22Rv1 (cell line): ENCODE measurements around the gene SH2D5.

Experiments used
- H3K27ac ChIP-seq: fragments of 450-650 bp; 2 replicates; pipeline ENCODE4 v1.5.1; 2017
- ZFX ChIP-seq: fragments of 450-650 bp; IDR thresholded peaks from 2 replicates; pipeline ENCODE4 v1.6.1; 2017; ENCODE audit warnings: antibody characterized with exemption, borderline replicate concordance
- TF ChIP-seq, protein P1 (sequence below): fragments of 450-650 bp; IDR thresholded peaks from 2 replicates; pipeline ENCODE4 v1.5.1; 2017; ENCODE audit warnings: mild to moderate bottlenecking

SH2D5 gene

GRCh38 chr1:20701847-20702246 is 30.7 kb downstream of the SH2D5 start:
- H3K27ac ChIP-seq, result no peak overlapping the region
- TF ChIP-seq ZFX, result no peak

- TF ChIP-seq ZFX, result no peak
- TF ChIP-seq, protein P1, sequence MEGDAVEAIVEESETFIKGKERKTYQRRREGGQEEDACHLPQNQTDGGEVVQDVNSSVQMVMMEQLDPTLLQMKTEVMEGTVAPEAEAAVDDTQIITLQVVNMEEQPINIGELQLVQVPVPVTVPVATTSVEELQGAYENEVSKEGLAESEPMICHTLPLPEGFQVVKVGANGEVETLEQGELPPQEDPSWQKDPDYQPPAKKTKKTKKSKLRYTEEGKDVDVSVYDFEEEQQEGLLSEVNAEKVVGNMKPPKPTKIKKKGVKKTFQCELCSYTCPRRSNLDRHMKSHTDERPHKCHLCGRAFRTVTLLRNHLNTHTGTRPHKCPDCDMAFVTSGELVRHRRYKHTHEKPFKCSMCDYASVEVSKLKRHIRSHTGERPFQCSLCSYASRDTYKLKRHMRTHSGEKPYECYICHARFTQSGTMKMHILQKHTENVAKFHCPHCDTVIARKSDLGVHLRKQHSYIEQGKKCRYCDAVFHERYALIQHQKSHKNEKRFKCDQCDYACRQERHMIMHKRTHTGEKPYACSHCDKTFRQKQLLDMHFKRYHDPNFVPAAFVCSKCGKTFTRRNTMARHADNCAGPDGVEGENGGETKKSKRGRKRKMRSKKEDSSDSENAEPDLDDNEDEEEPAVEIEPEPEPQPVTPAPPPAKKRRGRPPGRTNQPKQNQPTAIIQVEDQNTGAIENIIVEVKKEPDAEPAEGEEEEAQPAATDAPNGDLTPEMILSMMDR, result no peak
- no peak overlapping the region for H3K27ac ChIP-seq
Measured at GRCh38 chr1:20701446-20701845, 31.1 kb downstream of the SH2D5 start.

DNA sequence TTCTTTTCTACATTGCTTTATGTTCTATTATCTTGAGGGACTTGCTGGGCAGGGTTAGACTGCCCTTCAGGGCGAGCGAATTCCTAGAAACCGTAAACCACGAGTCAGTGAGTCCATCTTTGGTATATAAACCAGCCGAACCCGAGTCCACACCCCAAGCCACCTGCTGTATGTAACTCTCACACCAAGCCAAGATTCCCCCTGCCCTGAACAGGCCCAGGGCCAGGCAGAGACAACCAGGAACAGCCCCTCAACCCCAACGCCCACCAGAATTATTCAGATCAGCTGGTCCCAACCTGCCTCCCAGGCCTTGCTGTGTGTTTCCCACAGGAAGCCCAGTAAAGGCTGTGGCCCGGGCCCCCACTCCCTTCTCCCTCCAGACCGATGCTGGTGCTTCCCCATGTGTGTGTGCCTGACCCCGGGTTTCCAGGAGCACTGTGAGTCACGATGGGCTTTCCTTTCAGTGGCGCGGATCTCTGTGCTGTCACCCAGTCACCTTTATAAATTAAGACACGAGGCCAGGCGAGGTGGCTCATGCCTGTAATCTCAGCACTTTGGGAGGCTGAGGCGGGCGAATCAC is 31.8 kb downstream of the SH2D5 start:
- TF ChIP-seq, protein P1, result no peak
- no peak for TF ChIP-seq ZFX

DNA sequence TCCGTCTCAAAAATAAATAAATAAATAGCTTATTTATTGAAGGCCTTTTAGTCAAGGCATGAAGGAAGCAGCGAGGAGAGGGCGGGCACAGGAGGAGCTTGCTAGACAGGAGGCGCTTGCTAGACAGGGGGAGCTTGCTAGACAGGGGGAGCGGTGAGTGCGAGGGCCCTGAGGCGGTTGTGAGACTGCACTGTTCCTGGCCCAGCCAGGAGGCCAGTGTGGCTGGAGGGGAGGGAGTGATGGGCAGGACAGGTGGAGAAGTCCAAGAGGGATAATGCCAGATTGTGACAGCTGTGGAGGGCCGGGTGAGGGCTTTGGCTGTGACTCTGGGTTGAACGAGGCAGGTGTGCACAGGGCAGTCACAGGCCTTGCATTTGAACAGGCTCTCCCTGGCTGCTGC is 32.9 kb downstream of the SH2D5 start:
- TF ChIP-seq, protein P1, result no peak
- no peak for TF ChIP-seq ZFX
- no peak overlapping the region for H3K27ac ChIP-seq

More for the DNA sequence above, 31.8 kb downstream of the SH2D5 start:
- no peak overlapping the region for H3K27ac ChIP-seq

- H3K27ac ChIP-seq, result no peak overlapping the region
- no peak for TF ChIP-seq ZFX
- TF ChIP-seq, protein P1, result no peak
Measured at GRCh38 chr1:20698195-20698910, 34.1 kb downstream of the SH2D5 start.

GRCh38 chr1:20697563-20697962 is 34.9 kb downstream of the SH2D5 start:
- no peak overlapping the region for H3K27ac ChIP-seq
- TF ChIP-seq, protein P1, result no peak

DNA sequence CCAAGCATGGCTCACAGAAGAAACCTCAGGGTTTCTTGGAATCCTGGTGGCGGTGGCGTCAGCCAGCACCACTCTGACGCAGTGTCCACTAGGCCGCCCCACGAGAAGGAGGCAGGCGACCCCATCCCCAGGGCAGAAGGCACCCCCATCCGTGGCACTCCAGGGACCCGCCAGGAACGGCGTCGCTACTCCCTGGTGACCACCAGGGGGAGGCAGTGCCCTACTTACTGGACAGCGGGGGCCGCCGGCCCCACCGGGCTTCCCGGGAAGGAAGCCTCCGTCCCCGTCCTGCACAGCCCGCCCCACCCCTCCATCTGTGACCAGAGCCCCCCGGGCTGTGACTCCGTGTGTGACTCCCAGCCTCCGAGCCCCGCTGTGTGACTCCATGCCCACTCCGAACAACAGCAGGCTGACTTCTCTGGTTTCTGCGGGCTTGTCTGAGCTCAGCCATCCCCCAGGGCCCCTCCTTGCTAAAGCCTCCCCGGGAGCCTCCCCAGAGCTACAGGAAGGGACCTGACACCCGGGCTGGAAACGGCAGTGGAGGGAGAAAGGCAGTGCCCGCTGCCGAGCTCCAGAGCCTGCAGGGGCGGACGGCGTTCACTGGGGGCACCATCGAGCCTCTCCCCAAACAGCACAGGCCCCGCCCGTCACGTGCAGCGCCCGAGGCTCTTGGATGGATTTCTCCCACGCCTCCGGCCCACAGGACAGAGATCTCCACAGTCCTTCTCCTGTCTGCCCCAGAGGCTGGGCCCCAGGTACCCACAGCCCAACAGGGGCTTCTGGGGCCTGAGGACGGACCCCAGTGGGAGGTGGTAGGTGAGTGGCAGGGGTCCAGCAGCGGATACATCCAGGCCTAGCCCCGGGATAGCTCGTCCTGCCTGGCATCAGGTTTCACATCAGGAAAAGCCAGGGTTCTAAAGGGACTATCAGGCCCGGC is 35.8 kb downstream of the SH2D5 start:
- TF ChIP-seq, protein P1, result peak; percentile 95
- no peak for TF ChIP-seq ZFX
- H3K27ac ChIP-seq, result peak overlapping the region; percentile 62
